ENCODE data around the gene IL1A. TPM values are rescaled to one million over a fixed set of nuclear protein-coding genes. Genes with fewer than 3 reads are reported as not detected.

IL1A gene
- polyA plus RNA-seq, 2 donors: 17.4 to 30.0 TPM

DNA sequence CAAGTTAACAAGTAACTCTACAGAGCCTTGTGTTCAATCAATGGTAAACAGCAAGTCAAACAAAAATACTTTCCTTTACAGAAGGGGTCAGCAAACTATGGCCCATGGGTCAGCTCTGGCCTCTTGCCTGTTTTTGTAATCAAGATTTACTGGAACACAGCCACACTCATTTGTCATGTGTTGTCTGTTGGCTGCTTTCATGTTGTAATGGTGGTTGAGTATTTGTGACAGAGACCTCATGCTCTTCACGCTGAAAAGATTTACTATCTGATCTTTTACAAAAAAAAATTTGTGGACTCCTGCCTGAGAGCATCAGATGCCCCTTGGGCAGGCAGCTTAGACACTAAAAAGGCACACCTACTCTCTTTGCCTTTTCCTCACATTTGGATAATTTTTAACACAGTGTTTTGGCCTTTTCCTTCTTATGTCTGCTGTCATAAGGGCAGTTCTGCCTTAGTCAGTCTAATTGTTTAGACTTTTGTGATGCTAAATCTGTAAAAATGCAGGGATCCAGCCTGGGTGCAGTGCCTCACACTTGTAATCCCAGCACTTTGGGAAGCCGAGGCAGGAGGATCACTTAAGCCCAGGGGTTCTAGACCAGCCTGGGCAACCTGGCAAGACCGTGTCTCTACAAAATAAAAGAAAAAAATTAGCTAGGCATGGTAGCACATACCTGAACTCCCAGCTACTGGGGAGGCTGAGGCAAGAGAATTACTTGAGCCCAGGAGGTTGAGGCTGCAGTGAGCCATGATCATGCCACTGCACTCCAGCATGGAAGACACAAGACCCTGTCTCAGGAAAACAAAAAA is 34.0 kb upstream of the IL1A start:
- no peaks in the 10 kb centered on the region for H3K4me1 ChIP-seq (ENCODE audit: control insufficient read depth in 2 of 2, insufficient read depth in 2 of 2, low read length in 1 of 2)
- no peaks in the 10 kb centered on the region for H3K9me3 ChIP-seq (ENCODE audit: control insufficient read depth in 2 of 2, insufficient read depth in 1 of 2, low read depth in 1 of 2, low read length in 1 of 2)
- H3K4me3 ChIP-seq (ENCODE audit: low read depth in 1 of 2, low read length in 2 of 2): no peak overlapping the region
- WGBS, 2 donors: 67% methylated on average over 3 of the region's 3 CpGs
- no peaks in the 10 kb centered on the region for H3K27me3 ChIP-seq (ENCODE audit: control insufficient read depth in 1 of 2, insufficient read depth in 2 of 2, low read length in 2 of 2)
- no peak overlapping the region for H3K27ac ChIP-seq (ENCODE audit: low read depth in 2 of 2, low read length in 1 of 2)
- no peaks in the 10 kb centered on the region for H3K36me3 ChIP-seq (ENCODE audit: control insufficient read depth in 2 of 2, insufficient read depth in 2 of 2, low read length in 1 of 2)

DNA sequence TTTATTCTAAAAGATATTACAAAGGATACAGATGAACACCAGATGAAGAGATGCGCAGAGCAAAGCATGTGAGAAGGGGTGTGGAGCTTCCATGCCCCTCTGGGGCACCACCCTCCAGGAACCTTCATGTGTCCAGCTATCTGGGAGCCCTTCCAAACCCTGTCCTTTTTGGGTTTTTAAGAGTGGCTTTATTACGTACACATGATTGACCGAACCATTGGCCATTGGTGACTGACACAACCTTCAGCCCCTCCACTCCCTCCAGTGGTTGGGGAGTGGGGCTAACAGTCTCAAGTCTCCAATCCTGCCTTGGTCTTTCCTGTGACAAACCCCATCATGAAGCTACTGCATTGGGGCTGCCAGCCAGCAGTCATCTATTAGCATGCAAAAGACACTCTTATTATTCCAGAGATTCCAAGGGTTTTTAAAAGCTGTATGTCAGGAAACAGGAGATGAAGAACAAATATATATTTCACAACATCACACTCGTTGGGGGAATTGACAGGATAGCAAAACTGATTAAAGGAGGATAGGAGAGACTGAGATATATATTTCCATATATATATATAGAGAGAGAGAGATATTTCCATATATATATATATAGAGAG is 32.9 kb upstream of the IL1A start:
- no peak overlapping the region for H3K27ac ChIP-seq (ENCODE audit: low read depth in 2 of 2, low read length in 1 of 2)
- no peaks in the 10 kb centered on the region for H3K9me3 ChIP-seq (ENCODE audit: control insufficient read depth in 2 of 2, insufficient read depth in 1 of 2, low read depth in 1 of 2, low read length in 1 of 2)
- no peaks in the 10 kb centered on the region for H3K36me3 ChIP-seq (ENCODE audit: control insufficient read depth in 2 of 2, insufficient read depth in 2 of 2, low read length in 1 of 2)
- no peak overlapping the region for H3K4me3 ChIP-seq (ENCODE audit: low read depth in 1 of 2, low read length in 2 of 2)
- 66 to 80% methylated on average over 4 of the region's 4 CpGs for WGBS, 2 donors
- no peaks in the 10 kb centered on the region for H3K27me3 ChIP-seq (ENCODE audit: control insufficient read depth in 1 of 2, insufficient read depth in 2 of 2, low read length in 2 of 2)
- no peaks in the 10 kb centered on the region for H3K4me1 ChIP-seq (ENCODE audit: control insufficient read depth in 2 of 2, insufficient read depth in 2 of 2, low read length in 1 of 2)

DNA sequence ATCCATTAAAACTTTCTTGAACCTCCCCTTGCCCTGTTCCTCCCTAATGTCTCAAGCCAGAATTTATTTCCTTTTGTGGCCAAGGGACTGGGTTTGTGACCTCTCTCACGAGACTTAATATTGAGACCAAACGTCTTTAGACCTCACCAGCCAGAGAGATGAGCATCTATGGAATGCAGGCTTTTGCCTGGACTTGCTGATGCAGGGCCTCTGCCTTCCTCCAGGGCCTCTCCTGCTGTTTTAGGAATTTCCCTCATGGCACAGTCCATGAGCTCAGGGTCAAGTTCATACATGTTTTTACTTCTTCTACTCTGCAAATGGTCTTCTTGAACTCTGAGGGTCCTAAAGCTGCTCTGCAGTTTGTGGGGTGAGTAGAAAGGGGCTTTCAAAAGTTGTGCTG is 30.0 kb upstream of the IL1A start:
- Histone ChIP-seq H3K4me1 (ENCODE audit: control insufficient read depth in 2 of 2, insufficient read depth in 2 of 2, low read length in 1 of 2) (peaks cover 2 to 5% of the 10 kb centered on the region in 2 donors), H3K36me3 (ENCODE audit: control insufficient read depth in 2 of 2, insufficient read depth in 2 of 2, low read length in 1 of 2) (no peaks in the 10 kb centered on the region), H3K4me3 (ENCODE audit: low read depth in 1 of 2, low read length in 2 of 2) (no peak overlapping the region), H3K27me3 (ENCODE audit: control insufficient read depth in 1 of 2, insufficient read depth in 2 of 2, low read length in 2 of 2) (no peaks in the 10 kb centered on the region), H3K27ac (ENCODE audit: low read depth in 2 of 2, low read length in 1 of 2) (peak overlapping the region in 1 of 2 donors; percentile 13), H3K9me3 (ENCODE audit: control insufficient read depth in 2 of 2, insufficient read depth in 1 of 2, low read depth in 1 of 2, low read length in 1 of 2) (no peaks in the 10 kb centered on the region)
- WGBS, 2 donors: 43 to 64% methylated on average over 2 of the region's 2 CpGs

DNA sequence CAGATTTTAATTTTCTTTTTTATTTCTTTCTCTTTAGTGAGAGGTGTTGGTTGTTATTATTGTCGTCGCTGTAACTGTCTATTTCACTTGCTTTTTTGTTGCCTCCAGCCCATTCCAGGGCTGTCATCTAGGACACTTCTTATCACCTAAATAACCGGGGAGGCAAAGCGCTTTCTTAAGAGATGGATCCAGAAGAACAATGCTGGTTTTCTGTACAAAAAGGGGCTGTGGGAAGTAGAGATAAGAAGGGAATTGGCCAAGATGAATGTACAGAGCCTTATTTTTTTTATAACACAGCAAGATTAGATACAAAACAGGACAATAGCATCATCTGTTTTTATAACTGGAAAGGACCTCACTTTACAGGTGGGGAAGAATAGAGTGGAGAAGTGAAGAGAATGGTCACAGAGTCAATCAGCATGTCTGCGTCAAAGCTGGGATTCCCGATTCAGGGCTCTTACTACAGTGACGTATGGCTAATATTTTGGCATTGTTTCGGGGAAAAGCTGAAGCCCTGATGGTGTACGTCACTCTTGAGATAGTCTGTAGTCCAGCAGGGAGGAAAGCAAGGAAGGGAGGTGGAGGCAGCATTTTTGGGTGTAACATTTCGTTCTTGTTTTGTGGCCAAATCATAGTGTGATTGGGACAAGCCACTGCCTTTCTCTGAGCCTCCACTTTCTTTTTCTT is 29.1 kb upstream of the IL1A start:
- H3K27me3 ChIP-seq (ENCODE audit: control insufficient read depth in 1 of 2, insufficient read depth in 2 of 2, low read length in 2 of 2): no peaks in the 10 kb centered on the region
- 77 to 79% methylated on average over 10 of the region's 10 CpGs for WGBS, 2 donors
- no peak overlapping the region for H3K27ac ChIP-seq (ENCODE audit: low read depth in 2 of 2, low read length in 1 of 2)
- no peaks in the 10 kb centered on the region for H3K36me3 ChIP-seq (ENCODE audit: control insufficient read depth in 2 of 2, insufficient read depth in 2 of 2, low read length in 1 of 2)
- H3K4me1 ChIP-seq (ENCODE audit: control insufficient read depth in 2 of 2, insufficient read depth in 2 of 2, low read length in 1 of 2): peaks cover 2 to 5% of the 10 kb centered on the region in 2 donors
- H3K9me3 ChIP-seq (ENCODE audit: control insufficient read depth in 2 of 2, insufficient read depth in 1 of 2, low read depth in 1 of 2, low read length in 1 of 2): no peaks in the 10 kb centered on the region
- no peak overlapping the region for H3K4me3 ChIP-seq (ENCODE audit: low read depth in 1 of 2, low read length in 2 of 2)

DNA sequence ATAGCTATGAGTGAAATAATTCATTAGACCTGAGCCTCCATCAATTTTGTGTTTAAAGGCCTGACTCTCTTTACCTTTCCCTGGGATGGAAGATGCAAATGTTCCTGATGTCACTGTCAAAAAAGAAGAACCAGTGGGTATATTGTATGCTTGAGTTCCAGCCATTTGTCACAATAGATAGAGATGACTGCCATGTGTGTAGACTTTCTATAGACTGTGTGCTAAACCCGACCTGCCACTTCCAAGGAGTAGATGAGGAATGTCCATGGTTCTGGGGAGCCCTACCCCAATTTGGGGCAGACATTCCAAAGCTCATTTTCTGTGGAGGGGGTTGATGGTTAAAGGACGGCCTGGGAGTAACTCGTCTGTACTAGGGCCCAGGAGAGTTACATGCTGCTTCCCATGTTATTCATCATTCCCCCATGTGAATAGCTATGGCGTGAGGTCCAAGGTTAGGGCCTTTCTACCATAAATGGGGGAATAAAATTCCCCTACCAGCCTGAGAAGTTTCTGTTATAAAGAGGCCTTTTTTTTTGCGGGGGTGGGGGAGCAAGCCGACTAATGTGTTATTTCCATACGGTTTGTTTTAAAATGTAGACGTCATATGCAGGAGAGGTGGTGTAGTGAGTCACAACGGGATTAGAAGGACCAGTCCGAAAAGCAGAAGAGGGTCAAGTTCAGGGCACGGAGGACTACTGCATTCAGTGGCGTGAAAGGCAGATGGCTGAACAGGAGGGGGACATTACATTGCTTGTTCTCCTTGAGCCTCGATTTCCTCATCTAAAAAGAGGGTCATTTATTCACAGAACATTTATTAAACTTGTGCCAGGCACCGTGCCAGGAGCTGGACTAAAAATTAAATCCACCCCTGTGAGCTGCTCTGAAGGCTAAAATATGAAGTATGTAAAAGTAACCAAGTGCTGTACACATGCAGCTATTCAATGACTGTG is 28.3 kb upstream of the IL1A start:
- H3K27me3 ChIP-seq (ENCODE audit: control insufficient read depth in 1 of 2, insufficient read depth in 2 of 2, low read length in 2 of 2): no peaks in the 10 kb centered on the region
- H3K27ac ChIP-seq (ENCODE audit: low read depth in 2 of 2, low read length in 1 of 2): peak overlapping the region; percentile 25 to 48
- H3K4me1 ChIP-seq (ENCODE audit: control insufficient read depth in 2 of 2, insufficient read depth in 2 of 2, low read length in 1 of 2): peaks cover 2 to 5% of the 10 kb centered on the region in 2 donors
- 41 to 48% methylated on average over 14 of the region's 14 CpGs for WGBS, 2 donors
- H3K4me3 ChIP-seq (ENCODE audit: low read depth in 1 of 2, low read length in 2 of 2): no peak overlapping the region
- no peaks in the 10 kb centered on the region for H3K36me3 ChIP-seq (ENCODE audit: control insufficient read depth in 2 of 2, insufficient read depth in 2 of 2, low read length in 1 of 2)
- H3K9me3 ChIP-seq (ENCODE audit: control insufficient read depth in 2 of 2, insufficient read depth in 1 of 2, low read depth in 1 of 2, low read length in 1 of 2): no peaks in the 10 kb centered on the region

DNA sequence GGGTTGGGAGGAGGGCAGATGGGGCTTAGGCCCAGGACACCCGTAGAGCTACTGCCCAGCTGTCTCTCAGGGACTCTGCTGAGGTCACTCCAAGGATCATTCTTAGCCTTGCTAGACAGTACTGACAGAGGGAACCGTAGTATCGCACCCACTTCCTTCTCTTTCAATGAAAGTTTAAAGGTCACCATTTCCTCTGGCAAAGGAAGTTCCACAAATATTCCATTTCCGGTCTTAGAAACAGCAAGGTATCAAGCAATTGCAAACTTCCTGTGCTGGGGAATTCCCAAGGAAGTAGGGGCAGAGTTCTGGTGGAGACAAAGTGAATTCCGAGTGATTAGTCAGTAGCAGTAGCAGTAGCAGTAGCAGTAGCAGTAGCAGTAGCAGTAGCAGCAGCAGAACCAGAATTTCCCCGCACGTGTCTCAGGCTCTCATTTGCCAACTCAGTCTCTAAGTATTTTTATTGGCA is 27.6 kb upstream of the IL1A start:
- no peak overlapping the region for H3K4me3 ChIP-seq (ENCODE audit: low read depth in 1 of 2, low read length in 2 of 2)
- peaks cover 2 to 5% of the 10 kb centered on the region in 2 donors for H3K4me1 ChIP-seq (ENCODE audit: control insufficient read depth in 2 of 2, insufficient read depth in 2 of 2, low read length in 1 of 2)
- no peaks in the 10 kb centered on the region for H3K27me3 ChIP-seq (ENCODE audit: control insufficient read depth in 1 of 2, insufficient read depth in 2 of 2, low read length in 2 of 2)
- peak overlapping the region; percentile 42 to 83 for H3K27ac ChIP-seq (ENCODE audit: low read depth in 2 of 2, low read length in 1 of 2)
- no peaks in the 10 kb centered on the region for H3K9me3 ChIP-seq (ENCODE audit: control insufficient read depth in 2 of 2, insufficient read depth in 1 of 2, low read depth in 1 of 2, low read length in 1 of 2)
- 38 to 41% methylated on average over 7 of the region's 7 CpGs for WGBS, 2 donors
- no peaks in the 10 kb centered on the region for H3K36me3 ChIP-seq (ENCODE audit: control insufficient read depth in 2 of 2, insufficient read depth in 2 of 2, low read length in 1 of 2)

DNA sequence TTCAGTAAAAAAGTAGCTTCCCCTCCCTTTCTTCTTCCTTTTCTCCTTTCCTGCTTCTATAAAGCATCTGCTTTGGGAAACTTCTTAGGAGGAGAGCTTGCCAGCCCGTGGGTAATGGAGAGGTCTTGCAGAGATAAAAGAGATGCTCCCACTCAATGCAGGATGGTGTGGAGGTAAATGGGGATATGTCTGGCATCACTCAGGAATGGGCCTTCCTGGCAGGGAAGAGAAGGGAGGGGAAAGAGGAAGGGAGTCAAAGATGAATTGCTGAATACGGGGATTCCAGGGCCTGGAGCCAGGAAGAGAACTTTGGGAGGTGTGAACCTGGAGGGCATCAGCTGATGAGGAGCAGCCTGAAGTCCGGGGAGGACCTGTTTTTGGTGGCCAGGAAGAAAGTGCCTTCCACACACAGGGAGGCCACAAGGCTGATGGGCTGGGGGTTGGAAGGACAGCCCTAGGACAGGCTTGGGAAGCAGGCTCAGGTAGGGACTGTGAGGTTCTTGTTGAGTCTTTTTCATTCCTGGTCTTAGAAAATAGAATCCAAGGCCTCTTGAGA is 27.1 kb upstream of the IL1A start:
- Histone ChIP-seq H3K27me3 (ENCODE audit: control insufficient read depth in 1 of 2, insufficient read depth in 2 of 2, low read length in 2 of 2) (no peaks in the 10 kb centered on the region), H3K36me3 (ENCODE audit: control insufficient read depth in 2 of 2, insufficient read depth in 2 of 2, low read length in 1 of 2) (no peaks in the 10 kb centered on the region), H3K27ac (ENCODE audit: low read depth in 2 of 2, low read length in 1 of 2) (peak overlapping the region; percentile 42 to 83), H3K9me3 (ENCODE audit: control insufficient read depth in 2 of 2, insufficient read depth in 1 of 2, low read depth in 1 of 2, low read length in 1 of 2) (no peaks in the 10 kb centered on the region), H3K4me3 (ENCODE audit: low read depth in 1 of 2, low read length in 2 of 2) (no peak overlapping the region), H3K4me1 (ENCODE audit: control insufficient read depth in 2 of 2, insufficient read depth in 2 of 2, low read length in 1 of 2) (peaks cover 2 to 5% of the 10 kb centered on the region in 2 donors)
- 60 to 64% methylated on average over 3 of the region's 3 CpGs for WGBS, 2 donors

DNA sequence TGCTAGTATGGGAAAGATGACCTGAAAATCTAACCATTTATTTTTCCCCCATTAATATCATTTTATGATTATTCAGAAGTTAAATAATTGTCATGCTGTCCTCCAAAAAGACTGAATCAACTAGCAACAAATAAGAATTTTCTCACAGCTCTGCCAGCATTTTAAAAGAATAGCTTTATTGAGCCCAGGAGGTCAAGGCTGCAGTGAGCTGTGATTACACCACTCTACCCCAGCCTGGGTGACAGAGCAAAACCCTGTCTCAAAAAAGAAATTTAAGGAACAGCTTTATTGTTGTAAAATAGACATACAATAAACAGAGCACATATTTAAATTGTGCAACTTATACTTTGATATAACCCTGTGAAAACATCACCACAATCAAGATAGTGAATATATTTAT is 24.8 kb upstream of the IL1A start:
- Histone ChIP-seq H3K9me3 (ENCODE audit: control insufficient read depth in 2 of 2, insufficient read depth in 1 of 2, low read depth in 1 of 2, low read length in 1 of 2) (peaks cover 0 to 3% of the 10 kb centered on the region in 2 donors), H3K27ac (ENCODE audit: low read depth in 2 of 2, low read length in 1 of 2) (no peak overlapping the region), H3K4me3 (ENCODE audit: low read depth in 1 of 2, low read length in 2 of 2) (no peak overlapping the region), H3K27me3 (ENCODE audit: control insufficient read depth in 1 of 2, insufficient read depth in 2 of 2, low read length in 2 of 2) (no peaks in the 10 kb centered on the region), H3K4me1 (ENCODE audit: control insufficient read depth in 2 of 2, insufficient read depth in 2 of 2, low read length in 1 of 2) (peaks cover 2 to 11% of the 10 kb centered on the region in 2 donors), H3K36me3 (ENCODE audit: control insufficient read depth in 2 of 2, insufficient read depth in 2 of 2, low read length in 1 of 2) (no peaks in the 10 kb centered on the region)

Measured in esophagus (tissue), 2 donors.